Fibroblast of peridontal ligament (primary cell): ENCODE results near the gene LONRF2.
A peak's percentile ranks its signal among the peaks of the same experiment; 100 is the strongest.

Source experiments
- DNase-seq: peaks from one replicate; pipeline ENCODE4 v3.0.0-alpha.2; 2010; ENCODE audit errors: extremely low read depth

LONRF2 gene

GRCh38 chr2:100276716-100277115 lies 45.6 kb downstream of the LONRF2 start:
- no peak for DNase-seq

GRCh38 chr2:100275200-100275589 lies 47.1 kb downstream of the LONRF2 start:
- DNase-seq = no peak

- no peak for DNase-seq
Measured at GRCh38 chr2:100274566-100275199, 47.6 kb downstream of the LONRF2 start.

GRCh38 chr2:100274076-100274475 lies 48.2 kb downstream of the LONRF2 start:
- DNase-seq = no peak

GRCh38 chr2:100273387-100273786 lies 48.9 kb downstream of the LONRF2 start:
- no peak for DNase-seq

DNA sequence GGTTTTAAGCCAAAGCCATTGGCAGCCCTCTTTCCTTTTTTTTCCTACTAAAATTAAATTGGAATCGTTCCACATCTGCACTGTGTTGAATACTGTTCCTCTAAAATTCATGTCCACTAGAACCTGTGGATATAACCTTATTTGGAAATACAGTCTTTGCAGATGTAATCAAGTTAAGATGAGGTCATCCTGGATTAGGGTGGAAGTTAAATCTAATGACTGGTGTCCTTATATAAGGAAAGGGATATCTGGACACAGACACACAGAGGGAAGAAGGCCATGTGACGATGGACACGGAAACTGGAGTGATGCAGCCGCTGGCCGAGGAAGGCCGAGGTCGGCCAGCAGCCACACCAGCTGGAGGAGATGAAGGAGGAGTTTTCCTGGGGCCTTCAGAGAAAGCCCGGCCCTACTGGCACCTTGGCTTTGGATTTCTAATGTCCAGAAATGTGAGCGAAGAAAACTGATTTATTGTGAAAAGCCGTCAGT lies 49.4 kb downstream of the LONRF2 start:
- no peak for DNase-seq

DNA sequence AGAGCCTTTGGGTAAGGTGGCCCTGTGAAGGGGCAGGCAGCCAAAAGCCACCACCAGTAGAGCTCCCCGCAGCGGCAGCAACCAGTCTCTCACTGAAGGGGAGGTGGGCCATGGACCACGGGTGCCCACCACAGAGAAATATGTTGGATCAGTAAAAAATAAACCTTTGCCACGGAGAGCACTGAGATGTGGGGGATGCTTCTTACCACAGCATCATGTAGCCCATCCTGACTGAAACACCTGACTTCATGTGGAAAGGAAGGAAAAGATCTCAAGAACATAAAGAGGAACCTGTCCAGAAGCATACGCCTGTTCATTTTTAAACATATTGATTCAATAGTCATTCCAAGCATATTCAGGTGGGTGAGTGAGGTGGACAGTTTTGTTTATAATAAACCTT lies 51.1 kb downstream of the LONRF2 start:
- no peak for DNase-seq

DNA sequence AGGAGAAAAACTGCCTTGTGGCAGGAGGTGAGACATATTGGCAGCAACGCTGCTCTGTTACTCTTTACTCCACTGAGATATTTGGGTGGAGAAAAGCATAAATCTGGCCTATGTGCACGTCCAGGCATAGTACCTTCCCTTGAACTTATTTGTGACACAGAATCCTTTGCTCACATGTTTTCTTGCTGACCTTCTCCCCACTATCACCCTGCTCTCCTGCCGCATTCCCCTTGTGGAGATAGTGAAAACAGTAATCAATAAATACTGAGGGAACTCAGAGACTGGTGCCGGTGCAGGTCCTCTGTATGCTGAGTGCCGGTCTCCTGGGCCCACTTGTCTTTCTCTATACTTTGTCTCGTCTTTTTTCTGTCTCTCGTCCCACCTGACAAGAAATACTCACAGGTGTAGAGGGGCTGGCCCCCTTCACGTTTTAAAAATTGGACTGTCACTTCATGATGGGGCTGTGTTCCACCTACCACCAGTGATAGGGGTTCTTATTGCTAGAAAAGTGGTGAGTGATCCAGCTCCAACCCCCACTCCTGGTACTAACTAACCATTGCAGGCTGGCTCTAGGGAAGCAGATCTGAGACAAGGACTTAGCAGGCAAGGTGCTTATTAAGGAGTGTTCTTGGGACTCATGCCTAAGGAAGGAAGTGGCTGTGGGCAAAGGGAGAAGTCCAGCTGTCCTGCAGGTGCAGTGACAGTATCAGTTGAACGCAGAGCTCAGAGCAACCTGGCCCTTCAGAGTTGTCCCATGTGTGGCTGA lies 51.7 kb downstream of the LONRF2 start:
- DNase-seq = no peak

DNA sequence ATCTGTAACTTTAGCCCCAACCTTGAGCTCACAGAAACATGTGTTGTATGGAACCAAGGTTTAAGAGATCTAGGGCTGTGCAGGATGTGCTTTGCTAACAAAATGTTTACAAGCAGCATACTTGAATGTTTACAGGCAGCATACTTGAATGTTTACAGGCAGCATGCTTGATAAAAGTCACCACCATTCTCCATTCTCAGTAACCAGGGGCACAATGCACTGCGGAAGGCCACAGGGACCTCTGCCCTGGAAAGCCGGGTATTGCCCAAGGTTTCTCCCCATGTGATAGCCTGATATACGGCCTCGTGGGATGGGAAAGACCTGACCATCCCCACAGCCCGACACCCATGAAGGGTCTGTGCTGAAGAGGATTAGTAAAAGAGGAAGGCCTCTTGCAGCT lies 52.4 kb downstream of the LONRF2 start:
- DNase-seq = no peak

- DNase-seq = no peak
Measured at GRCh38 chr2:100268986-100269385, 53.3 kb downstream of the LONRF2 start.

DNA sequence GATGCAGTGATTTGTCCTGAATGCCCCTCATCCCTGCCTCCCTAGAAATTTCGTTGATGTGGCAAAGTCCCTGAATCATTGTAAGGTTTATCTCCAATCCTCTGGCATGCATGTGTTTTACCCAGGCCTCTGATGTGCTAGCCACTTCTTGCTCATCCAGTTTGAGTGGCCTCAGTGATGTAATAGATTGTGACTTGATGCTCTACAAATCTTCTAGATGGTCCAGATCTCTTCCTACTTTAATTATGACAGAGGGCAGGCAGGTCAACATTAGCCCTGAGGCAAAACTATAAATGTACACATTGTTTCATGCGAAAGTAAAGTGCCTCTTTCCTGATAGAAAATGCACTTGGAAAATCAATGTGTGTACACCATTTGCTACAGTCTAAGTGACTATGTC lies 54.5 kb downstream of the LONRF2 start:
- DNase-seq = no peak

DNA sequence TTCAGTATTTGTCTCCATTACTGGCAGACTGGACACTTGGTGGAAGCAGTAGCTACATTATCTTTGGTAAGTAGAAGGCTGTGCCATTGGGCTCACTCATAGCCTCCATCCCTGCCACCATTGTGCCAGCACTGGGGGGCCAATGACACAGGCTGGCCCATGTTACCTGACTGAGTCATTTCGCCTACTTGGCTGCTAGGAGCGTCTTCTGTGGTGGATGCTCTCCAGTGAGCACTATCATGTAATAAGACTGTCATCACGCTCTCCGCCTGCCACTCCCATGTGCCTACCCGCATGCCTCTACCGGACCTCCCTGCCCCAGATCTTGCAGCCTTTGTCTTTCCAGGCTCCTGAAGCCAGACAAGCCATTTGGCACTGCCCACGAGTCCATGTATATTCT lies 56.2 kb downstream of the LONRF2 start:
- no peak for DNase-seq

- DNase-seq = no peak
Measured at GRCh38 chr2:100265226-100265625, 57.1 kb downstream of the LONRF2 start.

DNA sequence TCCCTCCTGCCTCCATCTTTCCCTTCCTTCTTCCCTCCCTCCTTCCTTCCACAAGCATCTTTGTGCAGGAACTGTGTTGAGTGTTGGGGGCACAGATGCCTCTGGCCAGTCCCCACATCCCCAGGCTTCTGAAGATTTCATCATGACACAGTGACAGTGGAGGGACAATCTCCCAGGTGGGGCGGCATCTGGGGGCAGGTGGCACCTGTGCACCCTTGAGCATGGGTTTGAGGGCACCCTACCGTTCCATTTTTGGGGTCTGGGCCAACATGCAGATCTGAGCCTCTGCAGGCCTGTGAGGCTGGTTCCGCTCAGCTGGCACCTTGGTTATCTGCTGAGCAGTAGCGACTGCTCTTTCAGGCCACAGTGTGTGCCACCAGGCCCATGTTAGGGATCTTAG lies 57.6 kb downstream of the LONRF2 start:
- DNase-seq = no peak

DNA sequence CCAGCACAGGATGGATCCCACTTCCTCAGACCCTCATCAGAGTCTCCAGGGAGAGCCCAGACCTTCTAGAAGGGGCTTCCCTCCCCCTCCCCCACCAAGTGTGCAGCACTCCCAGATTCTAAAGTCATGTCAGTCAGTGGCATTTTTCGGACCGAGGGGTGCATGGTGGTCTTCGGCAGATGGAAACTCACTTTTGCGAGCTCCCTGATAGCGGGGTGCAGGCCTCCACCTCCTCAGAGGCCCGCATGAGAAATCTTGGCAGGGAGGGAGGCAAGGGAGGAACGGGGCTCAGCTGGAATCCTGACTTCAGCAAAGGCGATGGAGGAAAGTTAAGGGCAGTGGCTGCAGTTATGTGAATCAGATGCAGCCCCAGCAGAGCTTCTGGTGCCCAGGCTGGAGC lies 58.2 kb downstream of the LONRF2 start:
- no peak for DNase-seq

DNA sequence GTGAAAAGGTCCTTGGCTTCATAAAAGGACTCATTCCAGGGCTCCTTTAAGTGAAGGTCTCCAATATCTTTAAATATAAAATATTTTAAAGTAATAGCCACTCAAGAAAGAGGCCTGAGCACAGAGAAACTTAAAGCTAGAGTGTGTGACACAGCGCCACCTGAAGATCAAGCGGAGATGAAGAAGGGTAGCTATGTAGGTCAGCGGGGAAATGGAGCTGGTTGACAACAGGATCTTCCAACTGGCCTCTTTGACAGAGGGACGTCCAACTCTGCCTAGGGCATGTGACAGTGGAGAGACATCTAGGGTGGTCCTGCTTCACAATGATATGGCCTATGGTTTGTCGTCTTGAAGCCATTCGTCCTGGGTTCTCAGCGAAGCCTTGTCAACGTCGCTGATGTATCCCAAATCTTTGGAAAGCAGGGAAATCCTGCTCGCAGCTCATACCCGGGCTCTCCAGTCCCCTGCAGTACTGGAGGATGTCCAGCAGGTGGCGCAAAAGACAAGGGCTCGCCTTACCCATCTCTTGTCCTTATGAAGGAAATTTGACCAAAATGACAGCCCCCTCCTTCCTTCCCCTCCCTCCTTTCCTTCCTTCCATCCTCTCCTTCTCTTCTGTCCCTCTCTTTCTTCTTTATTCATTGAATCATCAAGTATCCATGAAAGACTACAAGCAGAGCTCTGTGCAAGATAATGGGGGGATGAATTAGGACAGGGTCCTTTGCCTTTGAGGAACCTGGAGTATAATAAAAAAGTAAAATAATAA lies 59.6 kb downstream of the LONRF2 start:
- DNase-seq = peak; percentile 60

- DNase-seq = no peak
Measured at GRCh38 chr2:100262046-100262445, 60.3 kb downstream of the LONRF2 start.

DNA sequence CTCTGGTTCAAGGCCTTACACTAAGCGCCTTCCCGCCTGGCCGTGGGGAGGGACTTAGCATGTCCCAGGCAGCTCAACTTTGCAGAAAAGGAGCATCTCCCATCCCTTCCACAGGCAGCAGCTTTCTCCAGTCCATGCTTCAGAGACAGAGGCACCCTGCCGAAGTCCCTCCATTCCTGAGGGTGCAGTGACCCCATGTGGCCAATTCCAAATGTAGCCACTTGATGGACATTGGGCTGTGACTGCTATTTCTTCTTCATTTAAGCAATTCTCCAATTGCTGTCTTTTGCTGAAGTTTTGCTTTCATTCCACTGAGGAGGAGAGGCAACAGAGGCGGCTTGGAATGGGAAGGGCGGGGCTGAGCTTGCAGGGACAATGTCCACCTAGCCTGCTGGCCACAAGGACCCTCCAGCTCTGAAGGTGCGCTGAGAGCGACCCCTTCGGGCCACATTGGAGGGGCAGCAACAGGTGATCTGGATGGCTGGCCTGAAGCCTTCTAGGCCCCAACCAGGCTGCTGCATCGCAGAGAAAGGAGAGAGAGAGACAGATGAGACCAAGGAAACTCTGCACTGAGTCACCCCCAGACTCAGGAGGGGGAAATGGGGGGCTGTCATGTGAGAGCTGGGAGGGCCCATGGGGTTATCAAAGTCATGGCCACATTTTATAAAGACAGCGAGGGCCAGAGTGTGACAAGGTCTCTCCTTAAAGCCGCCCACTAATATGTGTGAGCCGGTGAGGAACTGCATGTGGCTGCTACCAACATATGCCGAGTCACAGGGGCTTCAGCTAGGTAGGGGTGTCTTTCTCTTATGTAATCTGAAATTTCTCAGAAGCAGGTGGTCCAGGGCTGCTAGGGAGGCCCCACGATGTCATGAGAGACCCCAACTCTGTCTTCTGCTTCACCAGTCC lies 61.3 kb downstream of the LONRF2 start:
- DNase-seq = peak; percentile 90

GRCh38 chr2:100259106-100259505 lies 63.2 kb downstream of the LONRF2 start:
- DNase-seq = no peak

DNA sequence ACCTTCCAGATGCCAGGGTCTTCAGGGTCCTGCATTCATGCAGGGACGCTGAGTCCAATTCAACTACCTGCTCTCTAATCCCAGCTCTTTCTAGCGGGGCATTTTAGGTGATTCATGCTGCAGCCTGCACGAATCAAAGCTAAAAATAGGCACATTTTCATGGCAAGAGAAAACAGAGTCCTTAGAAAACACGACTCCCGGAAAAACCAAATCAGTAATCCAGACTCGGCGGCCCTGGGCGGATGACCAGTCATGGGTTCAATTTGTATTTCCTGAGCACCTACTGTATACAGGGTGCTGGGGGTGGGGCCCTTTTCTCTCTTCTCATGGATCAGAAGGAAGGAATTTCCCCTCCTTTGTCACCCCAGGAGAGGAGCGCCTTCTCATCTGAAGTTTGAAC lies 64.4 kb downstream of the LONRF2 start:
- DNase-seq = no peak

DNA sequence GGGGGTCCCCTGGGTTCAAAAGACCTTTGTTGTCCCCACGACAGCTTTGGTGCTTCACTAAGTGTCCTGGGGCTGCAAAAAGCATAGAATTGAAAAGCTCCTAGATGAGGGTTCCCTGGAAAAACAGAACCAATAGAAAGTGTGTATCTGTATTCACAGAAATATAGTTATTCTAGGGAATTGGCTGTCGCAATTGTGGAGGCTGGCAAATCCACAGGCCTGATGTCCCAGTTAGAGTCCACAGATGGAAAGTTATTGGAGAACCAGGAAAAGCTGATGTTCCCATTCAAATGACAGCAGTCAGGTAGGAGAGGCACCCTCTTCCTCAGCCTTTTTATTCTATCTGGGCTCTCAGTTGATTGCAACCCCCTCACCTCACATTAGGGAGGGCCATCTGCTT lies 65.5 kb downstream of the LONRF2 start:
- DNase-seq = no peak

GRCh38 chr2:100256416-100256815 lies 65.9 kb downstream of the LONRF2 start:
- no peak for DNase-seq
